ENCODE data around the gene TFAP2E. TPM values are rescaled to one million over a fixed set of nuclear protein-coding genes. Genes with fewer than 3 reads are reported as not detected.

Gene TFAP2E
- total RNA-seq, 1 donor from 2014 or later: 2.0 TPM

DNA sequence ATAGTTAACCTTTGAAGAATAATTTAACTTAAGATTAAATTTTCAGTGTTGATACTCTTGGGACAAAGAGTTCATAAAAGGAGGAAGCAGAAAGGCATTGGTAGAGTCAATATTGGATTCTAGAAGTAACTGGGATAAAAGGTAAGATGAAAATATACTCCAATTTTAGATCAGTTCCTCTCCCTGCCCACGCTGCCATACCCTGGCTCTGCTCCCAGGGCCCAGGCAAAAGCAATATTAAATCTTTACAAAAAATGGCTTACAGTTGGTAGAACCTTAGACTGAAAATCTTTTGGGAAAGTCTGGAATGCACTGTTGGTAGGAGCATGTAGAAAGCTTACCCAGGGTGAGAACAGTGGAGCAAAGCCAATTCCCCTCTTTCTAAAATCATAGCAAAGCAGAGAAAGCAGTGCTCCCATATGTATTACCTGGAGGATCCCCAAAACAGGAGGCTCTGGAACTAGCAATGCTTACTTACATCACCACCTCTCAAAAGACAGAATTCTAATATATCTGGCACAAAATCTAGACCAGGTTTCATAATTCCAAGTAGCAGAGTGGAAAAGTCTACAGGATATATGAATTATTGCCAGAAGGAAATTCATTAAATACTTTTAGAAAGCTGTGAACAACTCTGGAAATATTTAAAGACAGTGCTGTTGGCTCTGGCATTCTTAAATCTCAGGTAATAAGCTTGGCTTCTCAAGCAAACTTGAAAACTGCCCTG, 40.5 kb upstream of the TFAP2E start:
- Mint-ChIP-seq H3K36me3 (ENCODE audit: low read depth) (peaks cover 53% of the 10 kb centered on the region), H3K4me3 (no peak overlapping the region), H3K27ac (no peak overlapping the region), H3K27me3 (no peaks in the 10 kb centered on the region), H3K4me1 (peaks cover 10% of the 10 kb centered on the region), H3K9me3 (peaks cover 14% of the 10 kb centered on the region)
- TF ChIP-seq CTCF (IDR thresholded peaks at IDR 0.05): no peak
- CTCF ChIA-PET: interaction anchor here (0.6 to 0.8 kb wide), 2 partner anchors 17 to 79 kb away, joined by 3 read pairs; no protein-coding TSS in a partner anchor
- intact Hi-C loops (cut with micrococcal nuclease): no loop called here
- DNase-seq (no peak), ATAC-seq (ENCODE audit: low read depth) (no peak)
- POLR2A ChIA-PET: no interaction called here

DNA sequence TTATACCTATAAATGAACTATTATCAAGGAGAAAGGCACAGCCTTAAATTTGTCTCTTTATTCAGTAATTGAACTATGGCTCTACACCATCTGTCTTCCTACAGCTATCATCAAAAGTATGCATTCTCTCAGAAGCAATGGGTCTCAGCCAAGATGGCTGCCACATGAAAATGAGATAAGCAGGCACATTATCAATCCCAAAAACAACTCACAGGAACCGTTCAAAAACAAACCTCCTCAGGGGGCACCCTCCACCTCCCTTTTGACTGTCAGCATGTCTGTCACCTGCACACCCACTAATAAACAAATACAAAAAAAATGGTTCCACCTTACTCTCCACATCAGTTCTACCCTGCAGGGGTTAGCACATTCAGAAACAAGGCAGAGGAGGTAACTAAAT, 39.5 kb upstream of the TFAP2E start:
- ChIA-PET CTCF (interaction anchor here (0.6 to 0.8 kb wide), 2 partner anchors 18 to 80 kb away, joined by 3 read pairs; no protein-coding TSS in a partner anchor), POLR2A (no interaction called here)
- Mint-ChIP-seq H3K27me3 (no peaks in the 10 kb centered on the region), H3K36me3 (ENCODE audit: low read depth) (peaks cover 50% of the 10 kb centered on the region), H3K4me3 (no peak overlapping the region), H3K27ac (no peak overlapping the region), H3K9me3 (peaks cover 11% of the 10 kb centered on the region), H3K4me1 (peaks cover 11% of the 10 kb centered on the region)
- TF ChIP-seq CTCF (IDR thresholded peaks at IDR 0.05): no peak
- DNase-seq: no peak
- intact Hi-C loops (cut with micrococcal nuclease): no loop called here
- no peak for ATAC-seq (ENCODE audit: low read depth)

DNA sequence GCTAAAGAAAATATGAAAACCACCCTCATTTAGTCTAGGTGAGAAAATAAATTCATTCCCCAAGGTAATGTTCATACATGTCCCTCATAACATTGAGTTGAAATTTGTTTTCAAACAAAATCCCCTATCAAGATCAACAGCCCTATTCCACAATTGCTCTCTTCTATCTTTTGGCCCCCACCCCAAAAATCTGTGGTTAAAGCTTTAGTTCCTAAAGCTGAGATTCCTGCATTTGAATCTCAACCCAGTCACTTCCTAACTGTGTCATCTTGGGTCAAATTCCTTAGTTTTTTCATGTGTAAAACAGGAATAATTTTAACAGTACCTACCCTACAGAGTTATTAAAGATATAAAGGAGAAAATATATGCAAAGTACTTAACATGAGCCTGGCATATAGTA, 37.9 kb upstream of the TFAP2E start:
- no peaks in the 10 kb centered on the region for H3K27me3 Mint-ChIP-seq
- intact Hi-C loops (cut with micrococcal nuclease): no loop called here
- H3K4me1 Mint-ChIP-seq: peaks cover 27% of the 10 kb centered on the region
- no peak for ATAC-seq (ENCODE audit: low read depth)
- no peak overlapping the region for H3K4me3 Mint-ChIP-seq
- DNase-seq: no peak
- peaks cover 49% of the 10 kb centered on the region for H3K36me3 Mint-ChIP-seq (ENCODE audit: low read depth)
- no peak overlapping the region for H3K27ac Mint-ChIP-seq
- ChIA-PET CTCF (no interaction called here), POLR2A (no interaction called here)
- no peak for TF ChIP-seq CTCF (IDR thresholded peaks at IDR 0.05)
- peaks cover 3% of the 10 kb centered on the region for H3K9me3 Mint-ChIP-seq

GRCh38 chr1:35536556-35537162, 36.5 kb upstream of the TFAP2E start:
- no peak overlapping the region for H3K4me3 Mint-ChIP-seq
- H3K27me3 Mint-ChIP-seq: no peaks in the 10 kb centered on the region
- ATAC-seq (ENCODE audit: low read depth) (no peak), DNase-seq (no peak)
- intact Hi-C loops (cut with micrococcal nuclease): no loop called here
- H3K9me3 Mint-ChIP-seq: no peaks in the 10 kb centered on the region
- POLR2A ChIA-PET: no interaction called here
- H3K4me1 Mint-ChIP-seq: peaks cover 33% of the 10 kb centered on the region
- H3K36me3 Mint-ChIP-seq (ENCODE audit: low read depth): peaks cover 45% of the 10 kb centered on the region
- no peak overlapping the region for H3K27ac Mint-ChIP-seq
- no peak for TF ChIP-seq CTCF (IDR thresholded peaks at IDR 0.05)
- CTCF ChIA-PET: no interaction called here

- intact Hi-C loops (cut with micrococcal nuclease): loop anchor here (2.0 kb wide), 1 partner anchor 19 kb away; the partner anchor contains the start of genes KIAA0319L and NCDN
These were observed 35.3 kb upstream of the TFAP2E start for GRCh38 chr1:35537806-35538205.

More at GRCh38 chr1:35537806-35538205, 35.3 kb upstream of the TFAP2E start:
- H3K36me3 Mint-ChIP-seq (ENCODE audit: low read depth): peaks cover 42% of the 10 kb centered on the region
- peaks cover 34% of the 10 kb centered on the region for H3K4me1 Mint-ChIP-seq
- no peaks in the 10 kb centered on the region for H3K9me3 Mint-ChIP-seq
- H3K4me3 Mint-ChIP-seq: no peak overlapping the region
- H3K27me3 Mint-ChIP-seq: no peaks in the 10 kb centered on the region
- ChIA-PET POLR2A (interaction anchor here (0.7 kb wide), 2 partner anchors 32 to 673 kb away, joined by 5 to 6 read pairs; no protein-coding TSS in a partner anchor), CTCF (no interaction called here)
- TF ChIP-seq CTCF (IDR thresholded peaks at IDR 0.05): no peak
- no peak overlapping the region for H3K27ac Mint-ChIP-seq
- no peak for DNase-seq
- ATAC-seq (ENCODE audit: low read depth): no peak
